Upper lobe of left lung (tissue), 6 donors: ENCODE results near the gene AFF1. TPM values are rescaled to one million over a fixed set of nuclear protein-coding genes. Genes with fewer than 3 reads are reported as not detected.
A peak's percentile ranks its signal among the peaks of the same experiment; 100 is the strongest.
"Not testable (repeated sequence)": the region's sequence is repeated elsewhere in the genome, so short reads cannot be mapped to it uniquely, and the experiment has no call there.

Experiments used
- ATAC-seq, 2 donors: fragments of 200-7000 bp; cut with Tn5 transposase; one replicate each; pipeline ENCODE4 v1.9.1; 2022; ENCODE audit warnings: mild to moderate bottlenecking in 2 of 2, moderate library complexity in 2 of 2; ENCODE audit not compliant: low FRiP score in 2 of 2
- DNase-seq, 2 donors: peaks; one replicate each; pipeline ENCODE4 v3.0.0-alpha.2; 2019 to 2020
- H3K27ac ChIP-seq, 4 donors: fragments of 200-600 bp; sonication (generic); one replicate each; pipeline ENCODE4 v1.5.1; 2016 to 2019
- H3K27me3 ChIP-seq, 4 donors: fragments of 200-600 bp; sonication (generic); one replicate each; pipeline ENCODE4 v1.5.1; 2017 to 2019
- H3K36me3 ChIP-seq, 4 donors: fragments of 200-600 bp; sonication (generic); one replicate each; pipeline ENCODE4 v1.5.1; 2016 to 2019
- H3K4me1 ChIP-seq, 4 donors: fragments of 200-600 bp; sonication (generic); one replicate each; pipeline ENCODE4 v1.5.1; 2018 to 2019
- H3K4me3 ChIP-seq, 4 donors: fragments of 200-600 bp; sonication (generic); one replicate each; pipeline ENCODE4 v1.5.1; 2017 to 2019; ENCODE audit warnings: mild to moderate bottlenecking in 2 of 4, moderate library complexity in 1 of 4
- H3K9me3 ChIP-seq, 4 donors: fragments of 200-600 bp; sonication (generic); one replicate each; pipeline ENCODE4 v1.5.1; 2018 to 2019
- CTCF ChIP-seq, 6 experiments: fragments of 450-650 bp in 4 of 6; fragments of 200-600 bp in 2 of 6; sonication (generic) in 2 of 6; IDR thresholded peaks; one replicate each; pipeline ENCODE4 v1.5.1; 2016 to 2019; ENCODE audit warnings: antibody characterized with exemption in 6 of 6
- EP300 ChIP-seq, 4 donors: sonication (generic); formaldehyde crosslinking; IDR thresholded peaks; one replicate each; pipeline ENCODE4 v1.5.1; 2017; ENCODE audit warnings: antibody characterized with exemption in 4 of 4, control low read depth in 2 of 4
- POLR2A ChIP-seq, 4 donors: fragments of 450-650 bp; IDR thresholded peaks; one replicate each; pipeline ENCODE4 v1.5.1; 2016 to 2017; ENCODE audit warnings: antibody characterized with exemption in 4 of 4, mild to moderate bottlenecking in 2 of 4
- POLR2AphosphoS5 ChIP-seq, 2 donors: sonication (generic); formaldehyde crosslinking; IDR thresholded peaks; one replicate each; pipeline ENCODE4 v1.5.1; 2017; ENCODE audit warnings: antibody characterized with exemption in 2 of 2
- WGBS, 2 donors: methylation state at CpG; one replicate each; pipeline ENCODE4 v1.1.5; 2017 to 2018; 5-methylcytosine and 5-hydroxymethylcytosine counted together
- total RNA-seq, 6 donors: library from RNA; depleted of rRNA in 4 of 6; stranded (reverse); fragments of >200 nt in 4 of 6; gene quantifications; one replicate each; pipeline versions ENCODE4 v1.1.0 to v1.2.1, GENCODE V29; 2016 to 2021
- donor health status: DM: no; HTN: no; CAD: no; lungs with moderate emphysema.
- donor health status: DM: no; HTN: yes; CAD: no; lungs with severe emphysema.

AFF1 gene
- total RNA-seq, 6 donors from 2014 or later = 45.5 to 124 (median 83.9) TPM

- no peaks in the 10 kb centered on the region for H3K9me3 ChIP-seq
- H3K4me1 ChIP-seq = peaks cover 60 to 74% (median 67%) of the 10 kb centered on the region in 4 donors
- ATAC-seq (no peak), DNase-seq (peak in 1 of 2 donors; percentile 72)
- peak in 1 of 2 donors; percentile 23 for TF ChIP-seq POLR2AphosphoS5 (IDR thresholded peaks at IDR 0.05)
- TF ChIP-seq POLR2A (IDR thresholded peaks at IDR 0.05) = no peak
- TF ChIP-seq EP300 (IDR thresholded peaks at IDR 0.05) = no peak
- no peak for TF ChIP-seq CTCF (IDR thresholded peaks at IDR 0.05)
- peak overlapping the region in 3 of 4 donors; percentile 2 to 81 (median 70) for H3K4me3 ChIP-seq
- no peaks in the 10 kb centered on the region for H3K36me3 ChIP-seq
- WGBS, 2 donors = 23 to 28% methylated on average over 2 of the region's 2 CpGs
- H3K27ac ChIP-seq = peak overlapping the region; percentile 29 to 96 (median 92)
- no peaks in the 10 kb centered on the region for H3K27me3 ChIP-seq
These were observed 74.4 kb downstream of the AFF1 start for GRCh38 chr4:87009095-87009648.

- peak overlapping the region in 2 of 4 donors; percentile 91 to 96 for H3K27ac ChIP-seq
- DNase-seq (no peak), ATAC-seq (no peak)
- H3K36me3 ChIP-seq = no peaks in the 10 kb centered on the region
- H3K4me1 ChIP-seq = peaks cover 66 to 79% (median 72%) of the 10 kb centered on the region in 4 donors
- no peaks in the 10 kb centered on the region for H3K27me3 ChIP-seq
- no peaks in the 10 kb centered on the region for H3K9me3 ChIP-seq
- WGBS, 2 donors = 46 to 52% methylated on average over 1 of the region's 1 CpG
- no peak for TF ChIP-seq EP300 (IDR thresholded peaks at IDR 0.05)
- no peak for TF ChIP-seq CTCF (IDR thresholded peaks at IDR 0.05)
- no peak for TF ChIP-seq POLR2AphosphoS5 (IDR thresholded peaks at IDR 0.05)
- no peak for TF ChIP-seq POLR2A (IDR thresholded peaks at IDR 0.05)
- no peak overlapping the region for H3K4me3 ChIP-seq
These were observed 75.4 kb downstream of the AFF1 start for GRCh38 chr4:87010192-87010591.

GRCh38 chr4:87011340-87012034, 76.7 kb downstream of the AFF1 start:
- Histone ChIP-seq H3K27ac (peak overlapping the region; percentile 19 to 90 (median 56)), H3K4me3 (no peak overlapping the region), H3K36me3 (no peaks in the 10 kb centered on the region), H3K9me3 (no peaks in the 10 kb centered on the region), H3K27me3 (no peaks in the 10 kb centered on the region), H3K4me1 (peaks cover 72 to 83% (median 78%) of the 10 kb centered on the region in 4 donors)
- TF ChIP-seq CTCF (IDR thresholded peaks at IDR 0.05) = no peak
- peak in 2 of 4 donors; percentile 6 to 36 for TF ChIP-seq EP300 (IDR thresholded peaks at IDR 0.05)
- no peak for TF ChIP-seq POLR2AphosphoS5 (IDR thresholded peaks at IDR 0.05)
- peak in 1 of 4 donors; percentile 15 for TF ChIP-seq POLR2A (IDR thresholded peaks at IDR 0.05)
- WGBS, 2 donors = 46 to 49% methylated on average over 5 of the region's 5 CpGs
- ATAC-seq (peak in 1 of 2 donors; percentile 38), DNase-seq (peak in 1 of 2 donors; percentile 45)

- peak overlapping the region; percentile 29 to 90 (median 80) for H3K27ac ChIP-seq
- ATAC-seq (no peak), DNase-seq (no peak)
- H3K9me3 ChIP-seq = no peaks in the 10 kb centered on the region
- H3K36me3 ChIP-seq = no peaks in the 10 kb centered on the region
- H3K4me3 ChIP-seq = no peak overlapping the region
- peaks cover 74 to 89% (median 86%) of the 10 kb centered on the region in 4 donors for H3K4me1 ChIP-seq
- H3K27me3 ChIP-seq = no peaks in the 10 kb centered on the region
- TF ChIP-seq CTCF (IDR thresholded peaks at IDR 0.05) = no peak
- no peak for TF ChIP-seq POLR2AphosphoS5 (IDR thresholded peaks at IDR 0.05)
- TF ChIP-seq EP300 (IDR thresholded peaks at IDR 0.05) = no peak
- no peak for TF ChIP-seq POLR2A (IDR thresholded peaks at IDR 0.05)
- WGBS, 2 donors = 60 to 62% methylated on average over 4 of the region's 4 CpGs
These were observed 77.6 kb downstream of the AFF1 start for GRCh38 chr4:87012265-87012953.

GRCh38 chr4:87012954-87013308, 78.1 kb downstream of the AFF1 start:
- not testable (repeated sequence) for H3K9me3 ChIP-seq, ATAC-seq, DNase-seq, H3K27me3 ChIP-seq, H3K4me3 ChIP-seq, H3K36me3 ChIP-seq
- Histone ChIP-seq H3K27ac (peak overlapping the region in 3 of 4 donors; percentile 79 to 90 (median 82)), H3K4me1 (peaks cover 79 to 94% (median 90%) of the 10 kb centered on the region in 4 donors)
- 73 to 76% methylated on average over 9 of the region's 9 CpGs for WGBS, 2 donors
